A673 (cell line): ENCODE data around the gene SLC25A13.

Experiments used
- EZH2 ChIP-seq: fragments of 200-600 bp; sonication (generic); IDR thresholded peaks from 2 replicates; pipeline ENCODE4 v1.6.1; 2017; ENCODE audit warnings: borderline replicate concordance, low read depth, mild to moderate bottlenecking, mixed read lengths, antibody characterized with exemption, low read length; ENCODE audit not compliant: poor library complexity, severe bottlenecking
- TF ChIP-seq, protein P1 (sequence below): fragments of 300-800, 200-600 bp; sonication (generic); conservative IDR thresholded peaks from 2 replicates; pipeline ENCODE4 v1.5.1; 2017; ENCODE audit warnings: low read depth, mild to moderate bottlenecking, antibody characterized with exemption, low read length, moderate library complexity, mixed read lengths

DNA sequence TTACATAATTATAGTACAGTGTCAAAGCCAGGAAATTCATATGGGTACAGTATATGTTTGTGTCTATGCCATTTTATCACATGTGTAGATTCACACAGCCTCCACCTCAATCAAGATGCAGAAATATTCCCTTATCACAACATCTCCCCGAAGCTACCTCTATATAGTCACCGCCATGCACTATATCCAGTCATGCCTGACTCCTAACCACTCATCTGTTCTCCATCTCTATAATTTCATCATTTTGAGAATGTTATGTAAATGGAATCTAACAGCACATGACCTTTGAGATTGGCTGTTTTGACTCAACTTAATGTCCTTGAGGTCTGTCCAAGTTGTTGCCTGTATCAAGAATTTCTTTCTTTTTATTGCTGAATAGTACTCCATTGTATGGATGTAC is 22.3 kb upstream of the SLC25A13 start:
- TF ChIP-seq, protein P1, sequence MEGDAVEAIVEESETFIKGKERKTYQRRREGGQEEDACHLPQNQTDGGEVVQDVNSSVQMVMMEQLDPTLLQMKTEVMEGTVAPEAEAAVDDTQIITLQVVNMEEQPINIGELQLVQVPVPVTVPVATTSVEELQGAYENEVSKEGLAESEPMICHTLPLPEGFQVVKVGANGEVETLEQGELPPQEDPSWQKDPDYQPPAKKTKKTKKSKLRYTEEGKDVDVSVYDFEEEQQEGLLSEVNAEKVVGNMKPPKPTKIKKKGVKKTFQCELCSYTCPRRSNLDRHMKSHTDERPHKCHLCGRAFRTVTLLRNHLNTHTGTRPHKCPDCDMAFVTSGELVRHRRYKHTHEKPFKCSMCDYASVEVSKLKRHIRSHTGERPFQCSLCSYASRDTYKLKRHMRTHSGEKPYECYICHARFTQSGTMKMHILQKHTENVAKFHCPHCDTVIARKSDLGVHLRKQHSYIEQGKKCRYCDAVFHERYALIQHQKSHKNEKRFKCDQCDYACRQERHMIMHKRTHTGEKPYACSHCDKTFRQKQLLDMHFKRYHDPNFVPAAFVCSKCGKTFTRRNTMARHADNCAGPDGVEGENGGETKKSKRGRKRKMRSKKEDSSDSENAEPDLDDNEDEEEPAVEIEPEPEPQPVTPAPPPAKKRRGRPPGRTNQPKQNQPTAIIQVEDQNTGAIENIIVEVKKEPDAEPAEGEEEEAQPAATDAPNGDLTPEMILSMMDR: no peak
- TF ChIP-seq EZH2: no peak
